Mesothelial cell of epicardium (in vitro differentiated cells): ENCODE data around the gene SAPCD2. TPM values are rescaled to one million over a fixed set of nuclear protein-coding genes. Genes with fewer than 3 reads are reported as not detected.

Experiments
- DNase-seq, 2 experiments: peaks; one replicate each; pipeline ENCODE4 v3.0.0; 2021; ENCODE audit warnings: low spot score in 2 of 2; ENCODE audit not compliant: unreplicated experiment in 2 of 2
- H3K27ac Mint-ChIP-seq: 2 replicates; pipeline ENCODE4 v1.8.0; 2021; ENCODE audit warnings: mixed read lengths
- H3K27me3 Mint-ChIP-seq: 2 replicates; pipeline ENCODE4 v1.8.0; 2021; ENCODE audit warnings: low read depth, mixed read lengths
- H3K36me3 Mint-ChIP-seq: 2 replicates; pipeline ENCODE4 v1.8.0; 2021; ENCODE audit warnings: mixed read lengths
- H3K4me1 Mint-ChIP-seq: 2 replicates; pipeline ENCODE4 v1.8.0; 2021; ENCODE audit warnings: mixed read lengths
- H3K4me3 Mint-ChIP-seq: 2 replicates; pipeline ENCODE4 v1.8.0; 2021; ENCODE audit warnings: mild to moderate bottlenecking, moderate library complexity, mixed read lengths
- H3K9me3 Mint-ChIP-seq: 2 replicates; pipeline ENCODE4 v1.8.0; 2021; ENCODE audit warnings: mixed read lengths
- total RNA-seq: library from RNA; stranded (reverse); gene quantifications from 3 replicates; pipeline ENCODE4 v1.2.1, GENCODE V29; 2021
- TF ChIP-seq, protein P1 (sequence below): fragments of 200-600 bp; sonication (generic); IDR thresholded peaks from one replicate; pipeline ENCODE4 v1.5.0; 2021; ENCODE audit warnings: antibody characterized with exemption; ENCODE audit not compliant: unreplicated experiment

The SAPCD2 gene
- total RNA-seq, 1 donor from 2014 or later: 5.9 TPM

DNA sequence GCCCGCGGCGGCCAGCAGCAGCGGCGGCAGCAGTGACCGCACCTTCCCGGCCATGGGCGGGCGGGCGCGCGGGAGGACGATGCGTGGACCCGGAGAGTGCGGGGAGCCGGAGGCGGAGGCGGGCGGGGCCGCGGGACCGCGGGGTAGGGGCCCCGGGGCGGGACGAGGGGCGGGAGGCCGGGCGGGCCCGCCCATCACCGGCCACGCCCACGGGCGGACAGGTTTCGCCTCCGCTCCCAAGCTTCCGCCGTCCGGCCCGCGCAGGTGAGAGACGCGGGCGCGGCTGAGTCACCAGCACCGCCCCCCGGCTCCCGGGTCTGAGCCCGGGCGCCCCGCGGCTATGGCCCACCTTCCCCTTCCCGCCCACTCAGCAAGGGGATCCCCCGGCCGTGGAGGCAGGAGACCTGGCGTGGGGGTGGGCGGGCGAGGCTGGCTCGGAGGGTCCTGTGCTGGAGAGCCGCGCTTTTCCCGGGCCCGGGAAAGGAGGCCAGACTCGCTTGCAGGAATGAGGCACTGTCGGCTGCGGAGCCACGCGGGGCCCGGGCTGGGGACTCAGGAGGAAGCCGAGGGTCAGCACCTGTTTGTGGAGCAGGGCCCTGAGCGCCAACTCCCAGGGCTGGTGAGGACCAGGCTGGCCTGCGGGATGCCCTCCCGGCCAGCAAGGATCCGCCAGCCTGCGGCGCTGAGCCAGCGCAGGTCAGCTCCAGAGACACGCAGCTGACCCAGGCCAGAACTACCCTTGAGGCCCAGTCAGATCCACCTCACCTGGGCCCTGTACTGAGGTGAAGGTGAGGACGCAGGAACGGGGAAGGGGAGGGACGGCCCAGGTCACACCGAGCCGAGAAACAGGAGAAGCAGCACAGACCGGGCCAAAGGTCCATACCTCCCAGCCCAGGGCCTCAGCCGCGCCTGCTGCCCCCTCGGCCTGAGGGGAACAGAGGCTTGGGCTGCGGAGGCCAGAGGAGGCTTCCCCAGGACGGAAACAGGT lies 16.1 kb downstream of the SAPCD2 start, which contains the start of gene ENTPD2:
Gene ENTPD2, minus strand, starts transcription at position 118 of the 988 bp plus-strand sequence. Its CDS starts 64 bp downstream, at position 54.
- TF ChIP-seq, protein P1, sequence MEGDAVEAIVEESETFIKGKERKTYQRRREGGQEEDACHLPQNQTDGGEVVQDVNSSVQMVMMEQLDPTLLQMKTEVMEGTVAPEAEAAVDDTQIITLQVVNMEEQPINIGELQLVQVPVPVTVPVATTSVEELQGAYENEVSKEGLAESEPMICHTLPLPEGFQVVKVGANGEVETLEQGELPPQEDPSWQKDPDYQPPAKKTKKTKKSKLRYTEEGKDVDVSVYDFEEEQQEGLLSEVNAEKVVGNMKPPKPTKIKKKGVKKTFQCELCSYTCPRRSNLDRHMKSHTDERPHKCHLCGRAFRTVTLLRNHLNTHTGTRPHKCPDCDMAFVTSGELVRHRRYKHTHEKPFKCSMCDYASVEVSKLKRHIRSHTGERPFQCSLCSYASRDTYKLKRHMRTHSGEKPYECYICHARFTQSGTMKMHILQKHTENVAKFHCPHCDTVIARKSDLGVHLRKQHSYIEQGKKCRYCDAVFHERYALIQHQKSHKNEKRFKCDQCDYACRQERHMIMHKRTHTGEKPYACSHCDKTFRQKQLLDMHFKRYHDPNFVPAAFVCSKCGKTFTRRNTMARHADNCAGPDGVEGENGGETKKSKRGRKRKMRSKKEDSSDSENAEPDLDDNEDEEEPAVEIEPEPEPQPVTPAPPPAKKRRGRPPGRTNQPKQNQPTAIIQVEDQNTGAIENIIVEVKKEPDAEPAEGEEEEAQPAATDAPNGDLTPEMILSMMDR: no peak
- Mint-ChIP-seq H3K27me3 (peaks cover 86% of the 10 kb centered on the region), H3K36me3 (no peaks in the 10 kb centered on the region), H3K9me3 (no peaks in the 10 kb centered on the region), H3K4me3 (peak within 1 kb of the TSS; percentile 31), H3K4me1 (peaks cover 8% of the 10 kb centered on the region), H3K27ac (no peak within 1 kb of the TSS)
- no peak for DNase-seq

DNA sequence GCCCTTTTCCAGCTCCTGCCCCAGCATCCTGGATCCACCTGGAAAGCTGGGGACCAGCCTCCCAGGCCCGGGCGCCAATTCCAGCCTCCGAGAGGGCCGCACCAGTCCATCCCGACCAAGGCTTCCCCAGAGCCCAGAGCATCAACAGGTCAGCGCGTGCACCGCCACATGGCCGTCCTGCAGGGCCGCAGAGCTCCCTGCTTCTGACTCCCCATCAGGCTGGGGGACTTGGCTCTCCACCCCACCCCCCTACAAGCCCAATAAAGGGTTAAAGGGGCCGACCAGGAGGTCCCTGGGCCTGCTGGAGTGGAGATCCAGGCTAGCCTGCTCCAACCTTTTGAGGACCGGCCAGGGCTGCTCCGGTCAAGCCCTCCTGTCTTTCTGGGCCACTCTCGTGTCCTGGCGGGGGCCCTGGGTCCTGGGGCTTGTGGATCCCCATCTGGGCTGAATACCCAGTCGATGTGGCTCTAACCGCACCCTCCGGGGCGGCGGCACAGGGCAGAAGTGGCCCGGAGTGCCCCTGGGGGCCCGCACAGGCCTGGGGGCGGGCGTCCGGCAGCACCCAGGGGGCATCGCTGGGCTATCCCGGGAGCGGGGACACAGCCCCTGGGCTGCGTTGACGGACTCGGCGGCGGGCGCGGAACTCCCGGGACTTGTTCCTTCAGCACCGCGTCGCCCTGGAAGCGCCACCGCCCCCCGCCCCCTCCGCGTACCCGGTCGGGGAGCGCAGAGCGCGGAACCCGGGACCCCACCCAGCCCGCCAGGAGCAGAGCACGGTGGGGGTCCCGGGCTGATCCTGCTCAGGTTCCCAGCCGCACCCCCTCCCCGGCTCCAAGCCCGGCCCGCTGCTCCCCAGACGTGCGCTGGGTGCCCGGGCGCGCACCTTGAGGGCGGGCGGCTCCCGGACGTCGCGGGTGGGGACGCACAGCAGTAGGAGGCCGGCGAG lies 17.1 kb downstream of the SAPCD2 start:
- H3K27me3 Mint-ChIP-seq: peaks cover 85% of the 10 kb centered on the region
- H3K27ac Mint-ChIP-seq: no peak overlapping the region
- H3K36me3 Mint-ChIP-seq: no peaks in the 10 kb centered on the region
- TF ChIP-seq, protein P1: no peak
- H3K4me1 Mint-ChIP-seq: peaks cover 8% of the 10 kb centered on the region
- no peaks in the 10 kb centered on the region for H3K9me3 Mint-ChIP-seq
- no peak for DNase-seq
- H3K4me3 Mint-ChIP-seq: peak overlapping the region; percentile 31

DNA sequence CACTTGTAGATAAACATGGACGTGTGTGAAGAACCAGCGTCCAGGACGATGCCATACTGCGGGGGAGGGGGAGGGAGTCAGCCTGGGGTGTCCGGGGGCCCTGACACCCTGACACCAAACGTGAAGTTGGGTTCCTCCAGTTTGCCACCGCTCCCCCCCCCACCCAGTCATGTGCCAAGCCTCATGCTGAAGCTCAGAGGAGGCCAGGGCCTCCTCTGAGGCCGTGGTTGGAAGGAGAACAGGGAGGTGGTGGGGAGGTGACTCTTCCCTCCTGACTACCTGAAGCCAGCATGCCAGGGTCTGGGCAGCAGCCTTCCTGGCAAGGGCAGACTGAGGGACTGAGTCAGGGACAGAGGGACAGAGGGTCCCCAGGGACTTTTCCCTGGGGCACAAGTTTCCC lies 18.1 kb downstream of the SAPCD2 start:
- Mint-ChIP-seq H3K36me3 (no peaks in the 10 kb centered on the region), H3K27me3 (peaks cover 84% of the 10 kb centered on the region), H3K4me3 (no peak overlapping the region), H3K9me3 (no peaks in the 10 kb centered on the region), H3K27ac (no peak overlapping the region), H3K4me1 (peaks cover 8% of the 10 kb centered on the region)
- TF ChIP-seq, protein P1: no peak
- no peak for DNase-seq

DNA sequence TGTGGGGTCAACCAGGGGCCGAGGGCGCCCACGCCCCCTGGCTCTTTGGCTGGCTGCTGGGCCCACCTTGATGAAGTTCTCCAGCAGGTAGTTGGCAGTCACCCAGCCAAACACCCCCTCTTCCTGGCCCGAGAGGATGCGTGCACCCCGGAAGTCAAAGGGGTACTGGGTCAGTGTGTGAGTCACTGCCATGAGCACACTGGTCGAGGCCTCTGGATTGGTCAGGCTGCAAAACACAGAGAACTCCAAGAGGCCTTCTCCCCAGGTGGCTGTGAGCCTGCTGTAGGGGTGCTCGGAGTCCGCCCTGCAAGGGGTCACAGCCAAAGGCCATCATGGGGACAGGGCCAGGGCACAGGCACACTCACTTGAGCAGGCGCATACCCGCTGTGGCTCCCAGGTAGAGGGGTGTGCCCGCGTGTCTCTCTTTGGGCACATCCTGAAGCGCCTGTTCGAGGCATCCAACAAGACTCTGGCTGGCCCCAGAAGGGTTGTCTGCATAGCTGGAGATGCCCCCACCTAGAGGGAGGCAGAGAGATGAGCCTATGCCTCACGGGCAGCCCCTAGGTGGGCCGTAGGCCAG lies 19.1 kb downstream of the SAPCD2 start:
- Mint-ChIP-seq H3K27me3 (peaks cover 87% of the 10 kb centered on the region), H3K9me3 (no peaks in the 10 kb centered on the region), H3K4me3 (no peak overlapping the region), H3K27ac (no peak overlapping the region), H3K36me3 (no peaks in the 10 kb centered on the region), H3K4me1 (peaks cover 8% of the 10 kb centered on the region)
- TF ChIP-seq, protein P1: no peak
- DNase-seq: no peak

DNA sequence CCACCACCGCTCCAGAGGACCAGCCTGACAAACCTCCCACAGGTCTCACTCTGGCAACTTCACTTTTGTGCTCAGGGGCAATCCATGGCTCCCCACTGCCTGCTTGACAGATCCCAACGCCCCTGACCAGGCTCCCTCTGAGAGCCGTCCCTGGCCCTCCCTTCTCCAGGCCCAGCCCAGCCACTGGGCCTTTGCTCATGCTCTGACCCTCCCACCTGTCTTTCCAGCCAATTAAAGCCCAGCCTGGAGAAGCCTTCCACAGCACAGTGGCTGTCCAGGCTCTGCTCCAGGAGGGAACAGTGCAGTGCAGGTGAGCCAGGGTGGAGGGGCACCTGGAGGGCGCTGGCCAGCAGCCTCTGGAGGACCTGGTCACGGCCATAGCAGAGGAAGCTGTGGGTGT lies 19.8 kb downstream of the SAPCD2 start:
- no peak for DNase-seq
- no peak overlapping the region for H3K4me3 Mint-ChIP-seq
- H3K27me3 Mint-ChIP-seq: peaks cover 80% of the 10 kb centered on the region
- H3K36me3 Mint-ChIP-seq: no peaks in the 10 kb centered on the region
- TF ChIP-seq, protein P1: no peak
- no peaks in the 10 kb centered on the region for H3K9me3 Mint-ChIP-seq
- H3K4me1 Mint-ChIP-seq: peaks cover 5% of the 10 kb centered on the region
- H3K27ac Mint-ChIP-seq: no peak overlapping the region
